SK-N-MC (cell line): ENCODE measurements around the gene SPN.
"Not testable (repeated sequence)": the region's sequence is repeated elsewhere in the genome, so short reads cannot be mapped to it uniquely, and the experiment has no call there.

Source experiments
- FOXP2 ChIP-seq: optimal IDR thresholded peaks from 2 replicates; pipeline ENCODE3; 2011; ENCODE audit warnings: mild to moderate bottlenecking, moderate library complexity; ENCODE audit not compliant: insufficient read depth; ENCODE audit errors: extremely low read length, control extremely low read depth
- POLR2AphosphoS5 ChIP-seq: IDR thresholded peaks from 2 replicates; pipeline ENCODE4 v1.6.1; 2012; ENCODE audit warnings: mild to moderate bottlenecking, low read depth, low read length, borderline replicate concordance

- TF ChIP-seq POLR2AphosphoS5, FOXP2: not testable (repeated sequence)
These were observed 32.6 kb downstream of the SPN start for GRCh38 chr16:29695675-29696074.
